ENCODE data around the gene ATP2C2.
"Not testable (repeated sequence)": the region's sequence is repeated elsewhere in the genome, so short reads cannot be mapped to it uniquely, and the experiment has no call there.

ATP2C2 gene

DNA sequence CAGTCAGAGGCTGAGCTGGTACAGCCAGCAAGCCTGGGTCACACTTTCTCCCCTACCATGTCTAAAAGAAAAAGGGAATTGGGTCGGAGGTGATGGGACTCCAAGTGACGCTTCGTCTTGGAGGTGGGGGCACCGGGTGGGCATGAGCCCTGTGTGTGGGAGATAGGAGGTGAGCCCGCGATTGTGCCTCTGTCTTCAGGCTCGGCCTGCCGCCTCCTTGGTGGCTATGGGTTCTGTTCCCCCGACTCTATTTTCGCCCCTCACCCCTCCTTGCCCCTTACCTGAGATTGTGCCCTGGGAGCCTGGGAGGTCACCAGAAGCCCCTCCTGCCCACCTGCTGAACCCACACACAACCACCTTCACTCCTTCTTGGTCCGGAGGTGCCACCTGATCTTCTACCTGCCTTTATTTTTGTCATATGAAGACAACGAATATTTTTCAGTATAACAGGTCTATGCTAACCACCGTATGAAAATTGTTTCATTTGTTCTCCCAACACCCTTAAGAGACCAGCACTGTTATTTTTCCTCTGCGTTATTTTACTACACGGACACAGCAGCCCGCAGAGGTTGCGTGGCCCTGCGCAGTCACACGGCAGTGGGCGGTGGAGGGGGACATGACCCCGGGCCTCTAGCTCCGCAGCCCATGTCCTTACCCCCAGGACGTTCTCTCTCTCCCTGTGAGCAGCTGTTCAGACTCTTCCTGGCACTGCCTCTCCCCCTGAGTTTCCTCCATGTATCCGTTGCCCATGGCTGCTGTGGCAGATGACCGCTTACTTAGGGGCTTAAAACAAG is 49.9 kb downstream of the ATP2C2 start:
- DNase-seq: no peak

DNA sequence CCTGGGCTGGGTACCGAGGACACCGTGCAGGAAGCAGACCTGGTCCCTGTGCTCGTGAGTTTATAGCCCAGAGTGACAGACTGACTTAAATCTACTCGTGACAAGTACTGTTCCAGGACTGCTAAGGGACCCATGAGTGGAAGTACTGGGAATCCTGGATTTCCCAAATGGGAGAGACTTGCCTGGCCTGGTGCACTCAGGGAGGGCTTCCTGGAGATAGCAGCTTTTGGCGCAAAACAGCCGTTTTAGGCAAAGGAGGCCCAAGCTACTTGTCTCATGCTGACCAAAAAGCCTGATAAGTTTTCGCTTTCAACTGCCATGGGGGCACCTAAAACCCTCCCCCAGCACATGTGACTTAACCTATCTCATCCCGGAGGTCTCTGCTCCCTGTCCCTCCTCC is 51.4 kb downstream of the ATP2C2 start:
- DNase-seq: no peak

DNA sequence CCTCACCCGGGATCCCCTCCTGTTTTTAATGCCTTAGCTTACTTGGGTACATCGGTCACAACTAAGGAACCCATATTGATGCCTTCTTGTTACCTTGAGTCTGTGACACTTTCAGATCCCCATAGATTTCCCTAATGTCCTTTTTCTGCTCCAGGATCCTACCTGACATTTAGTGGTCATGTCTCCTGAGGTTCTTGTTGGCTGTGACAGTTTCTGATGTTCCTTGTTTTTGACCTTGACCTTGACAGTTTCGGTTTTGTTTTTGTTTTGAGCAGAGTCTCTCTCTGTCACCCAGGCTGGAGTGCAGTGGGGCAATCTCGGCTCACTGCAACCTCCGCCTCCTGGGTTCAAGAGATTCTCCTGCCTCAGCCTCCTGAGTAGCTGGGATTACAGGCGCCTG is 52.2 kb downstream of the ATP2C2 start:
- DNase-seq: not testable (repeated sequence)

DNA sequence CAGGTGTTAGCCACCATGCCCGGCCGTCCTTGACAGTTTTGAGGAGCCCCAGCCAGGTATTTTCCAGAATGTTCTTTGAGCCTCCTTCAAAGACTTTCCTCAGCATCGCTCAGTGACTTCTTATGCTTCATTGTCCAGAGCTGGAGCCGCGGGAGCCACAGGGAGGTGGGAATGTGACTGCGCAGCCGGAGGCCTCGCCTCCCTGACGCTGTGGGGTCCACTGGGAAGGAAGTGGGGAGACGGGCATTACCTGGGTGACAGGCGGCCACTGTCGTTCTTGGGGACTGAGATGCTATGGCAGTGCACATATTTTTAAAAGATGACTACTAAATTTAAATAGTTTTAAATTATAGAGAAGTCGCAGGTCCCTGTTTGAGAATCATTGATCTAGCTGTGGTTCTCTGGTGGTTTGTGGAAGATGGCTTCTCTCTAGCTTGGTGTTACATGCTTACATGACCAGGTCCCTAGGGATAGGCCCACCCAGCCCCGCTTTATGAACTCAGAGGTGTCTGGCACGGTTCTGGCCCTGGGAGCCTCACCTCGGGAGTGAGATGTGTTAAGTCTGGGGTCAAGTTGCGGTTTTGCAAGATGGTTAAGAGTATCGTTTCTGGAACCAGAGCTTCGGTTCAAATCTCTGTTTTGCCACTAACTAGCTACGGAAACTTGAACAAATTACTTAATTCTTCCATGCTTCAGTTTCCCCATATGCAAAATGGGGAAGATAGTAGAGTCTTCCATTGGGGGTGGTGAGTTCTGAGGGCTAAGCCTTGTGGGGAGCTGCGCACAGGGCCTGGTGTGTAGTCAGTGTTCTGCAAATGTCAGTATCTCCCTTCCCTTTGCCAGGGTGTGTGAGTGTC is 53.0 kb downstream of the ATP2C2 start:
- DNase-seq: no peak

DNA sequence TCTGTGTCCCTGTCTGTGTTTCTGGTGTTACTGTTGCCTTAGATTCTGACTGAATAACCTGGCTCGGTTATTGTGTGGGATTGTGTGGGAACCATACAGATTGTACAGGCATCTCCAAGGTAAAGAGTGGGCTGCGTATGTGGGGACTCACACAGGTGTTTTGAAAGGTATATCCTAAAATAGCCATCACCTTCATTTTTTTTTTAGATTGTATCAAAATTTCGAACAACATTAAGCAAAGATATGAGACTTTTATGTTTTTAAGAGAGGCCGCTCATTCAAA is 53.5 kb downstream of the ATP2C2 start:
- no peak for DNase-seq

DNA sequence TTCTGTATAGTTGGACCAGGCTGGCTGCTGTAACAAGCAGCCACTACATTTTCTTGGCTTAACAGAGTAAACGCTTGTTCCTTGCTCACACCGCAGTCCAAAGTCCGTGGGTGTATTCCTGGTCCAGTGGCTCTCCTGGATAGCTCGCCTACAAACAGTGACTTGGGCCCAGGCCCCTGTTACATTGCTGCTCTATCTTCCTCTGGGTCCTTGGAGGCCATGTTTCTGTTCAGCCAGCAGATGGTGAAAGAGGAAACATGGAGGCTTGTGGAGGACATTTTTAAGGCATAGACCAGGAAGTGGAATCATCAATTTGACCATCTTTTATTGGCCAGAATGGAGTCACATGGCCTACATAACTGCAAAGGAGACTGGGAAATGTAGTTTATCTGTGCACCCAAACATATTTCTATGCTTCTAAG is 55.1 kb downstream of the ATP2C2 start:
- DNase-seq: peak in 1 of 51 donors; percentile 29

DNA sequence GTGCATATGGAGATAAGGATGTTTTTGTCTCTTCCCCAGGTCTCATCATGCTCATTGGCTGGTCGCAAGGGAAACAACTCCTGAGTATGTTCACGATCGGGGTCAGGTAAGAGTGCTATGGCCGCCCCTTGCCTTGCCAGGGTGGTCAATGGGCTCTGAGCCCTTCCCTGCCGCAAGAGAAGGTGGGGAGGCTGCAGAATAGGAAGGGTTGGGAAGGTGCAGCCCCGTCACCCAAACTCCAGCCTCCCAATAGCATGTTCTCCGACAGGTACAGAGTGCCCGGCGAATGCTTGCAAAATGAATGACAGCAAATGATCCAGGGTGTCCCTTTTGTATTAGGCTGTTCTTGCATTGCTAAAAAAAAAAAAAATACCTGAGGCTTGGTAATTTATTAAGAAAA is 57.4 kb downstream of the ATP2C2 start:
- DNase-seq: no peak

DNA sequence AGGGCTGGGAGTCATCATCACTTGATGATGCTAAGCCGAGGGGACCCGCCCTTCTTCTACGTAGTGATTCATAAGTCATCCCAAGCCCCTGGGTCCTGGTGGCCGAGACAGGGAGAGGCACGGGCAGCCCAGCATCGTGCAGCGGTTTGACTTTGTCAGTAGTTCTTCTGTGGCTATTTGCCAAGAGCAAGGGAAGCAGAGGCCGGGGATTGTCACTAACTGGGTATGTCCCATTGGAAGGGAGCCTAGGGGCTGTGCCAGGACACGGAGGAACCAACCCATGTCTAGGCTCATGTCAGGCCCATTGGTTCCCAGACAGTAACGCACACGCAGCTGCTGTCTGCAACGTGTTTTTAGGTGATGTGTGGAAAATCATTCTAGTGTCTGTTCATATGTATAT is 58.5 kb downstream of the ATP2C2 start:
- no peak for DNase-seq

DNA sequence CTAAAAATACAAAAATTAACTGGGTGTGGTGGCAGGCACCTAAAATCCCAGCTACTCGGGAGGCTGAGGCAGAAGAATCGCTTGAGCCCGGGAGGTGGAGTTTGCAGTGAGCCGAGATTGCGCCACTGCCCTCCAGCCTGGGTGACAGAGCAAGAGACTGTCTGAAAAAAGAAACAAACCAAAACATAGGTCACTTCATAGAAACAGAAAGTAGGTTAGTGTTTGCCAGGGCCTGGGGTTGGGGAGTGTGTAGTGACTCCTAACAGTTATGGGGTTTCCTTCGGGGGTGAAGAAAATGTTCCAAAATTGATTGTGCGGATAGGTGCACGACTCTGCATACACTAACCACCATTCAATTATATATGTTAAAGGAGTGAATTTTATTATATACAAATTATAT is 59.2 kb downstream of the ATP2C2 start:
- no peak for DNase-seq

DNA sequence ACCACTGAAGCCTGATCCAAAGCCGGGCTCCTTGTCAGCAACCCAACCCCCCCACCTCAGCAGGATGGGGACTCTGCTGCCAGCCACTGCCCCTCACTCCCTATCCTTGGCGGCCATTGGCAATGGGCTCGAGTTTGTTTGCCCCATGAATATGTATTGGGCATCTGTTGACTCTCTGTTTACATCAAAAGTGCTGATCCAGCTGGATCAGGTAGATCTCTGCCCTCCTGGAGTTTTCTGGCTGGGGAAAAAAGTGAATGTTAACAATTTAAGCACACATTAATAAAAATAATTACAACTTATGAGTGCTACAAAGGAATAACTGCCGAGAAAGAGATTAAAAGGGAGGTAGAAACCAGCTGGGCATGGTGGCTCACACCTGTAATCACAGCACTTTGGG is 62.5 kb downstream of the ATP2C2 start:
- DNase-seq: no peak

DNA sequence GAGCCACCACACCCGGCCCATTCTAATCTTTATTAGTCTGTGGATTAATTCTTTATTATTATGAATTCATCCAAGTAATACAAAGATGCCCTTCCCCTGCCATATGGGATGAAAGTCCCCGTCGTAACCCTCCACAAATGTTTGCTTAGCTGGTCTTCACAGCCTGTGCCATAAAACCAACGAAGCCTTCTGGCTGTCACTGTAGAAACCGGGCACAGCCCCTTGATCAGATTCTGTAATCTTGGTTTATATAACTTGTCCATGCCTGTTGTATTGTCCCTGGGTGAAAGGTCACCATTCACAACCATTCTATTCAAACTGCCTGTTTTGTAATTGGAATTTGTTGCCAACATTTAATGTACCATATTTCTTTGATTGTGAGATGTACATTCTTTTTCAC is 66.5 kb downstream of the ATP2C2 start:
- DNase-seq: no peak

DNA sequence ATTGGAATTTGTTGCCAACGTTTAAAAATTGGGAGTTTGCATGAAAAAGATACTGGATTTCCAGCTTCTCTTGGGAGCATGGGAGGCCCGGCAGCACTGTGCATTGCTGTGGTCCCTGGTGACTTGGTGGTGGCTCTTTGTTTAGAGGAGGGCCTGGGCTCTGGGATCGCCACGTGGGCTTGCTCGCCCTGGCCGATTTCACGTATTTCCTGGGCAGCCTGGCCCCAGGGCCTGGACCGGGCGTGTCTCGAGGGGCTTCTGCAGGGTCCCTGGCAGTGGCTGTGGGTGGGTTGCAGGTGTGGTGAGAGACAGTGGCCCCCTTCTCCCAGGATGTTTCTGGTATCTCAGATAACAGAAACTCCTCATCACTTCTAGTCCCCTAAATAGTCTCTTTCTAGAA is 67.9 kb downstream of the ATP2C2 start:
- no peak for DNase-seq

DNA sequence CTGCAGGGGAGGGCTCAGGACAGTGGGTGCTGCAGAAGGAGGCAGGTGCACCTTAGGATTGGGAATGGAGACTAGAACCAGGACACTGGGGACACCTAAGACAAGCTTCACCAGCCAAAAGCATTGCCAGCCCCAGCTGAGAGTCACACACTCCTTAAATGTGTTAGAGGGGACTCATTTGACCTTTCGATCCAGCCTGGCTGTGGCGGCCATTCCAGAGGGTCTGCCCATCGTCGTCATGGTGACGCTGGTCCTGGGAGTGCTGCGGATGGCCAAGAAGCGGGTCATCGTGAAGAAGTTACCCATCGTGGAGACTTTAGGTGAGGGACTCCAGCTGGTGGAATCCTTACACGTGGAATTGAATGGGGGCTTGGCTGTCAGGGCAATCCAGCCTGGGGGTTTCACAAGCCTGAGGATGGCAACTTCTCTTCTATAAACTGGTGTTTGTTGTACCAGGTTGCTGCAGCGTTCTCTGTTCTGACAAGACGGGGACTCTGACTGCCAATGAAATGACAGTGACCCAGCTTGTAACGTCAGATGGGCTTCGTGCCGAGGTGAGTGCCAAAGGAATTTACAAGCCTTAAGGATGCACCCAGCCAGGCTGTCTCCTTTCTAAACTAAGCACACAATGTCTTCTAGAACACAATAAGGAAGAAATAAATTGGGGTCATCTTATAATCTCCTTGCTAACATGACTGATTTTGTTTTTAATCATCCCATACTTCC is 70.8 kb downstream of the ATP2C2 start:
- DNase-seq: peak in 3 of 51 donors; percentile 4 to 20 (median 8)

DNA sequence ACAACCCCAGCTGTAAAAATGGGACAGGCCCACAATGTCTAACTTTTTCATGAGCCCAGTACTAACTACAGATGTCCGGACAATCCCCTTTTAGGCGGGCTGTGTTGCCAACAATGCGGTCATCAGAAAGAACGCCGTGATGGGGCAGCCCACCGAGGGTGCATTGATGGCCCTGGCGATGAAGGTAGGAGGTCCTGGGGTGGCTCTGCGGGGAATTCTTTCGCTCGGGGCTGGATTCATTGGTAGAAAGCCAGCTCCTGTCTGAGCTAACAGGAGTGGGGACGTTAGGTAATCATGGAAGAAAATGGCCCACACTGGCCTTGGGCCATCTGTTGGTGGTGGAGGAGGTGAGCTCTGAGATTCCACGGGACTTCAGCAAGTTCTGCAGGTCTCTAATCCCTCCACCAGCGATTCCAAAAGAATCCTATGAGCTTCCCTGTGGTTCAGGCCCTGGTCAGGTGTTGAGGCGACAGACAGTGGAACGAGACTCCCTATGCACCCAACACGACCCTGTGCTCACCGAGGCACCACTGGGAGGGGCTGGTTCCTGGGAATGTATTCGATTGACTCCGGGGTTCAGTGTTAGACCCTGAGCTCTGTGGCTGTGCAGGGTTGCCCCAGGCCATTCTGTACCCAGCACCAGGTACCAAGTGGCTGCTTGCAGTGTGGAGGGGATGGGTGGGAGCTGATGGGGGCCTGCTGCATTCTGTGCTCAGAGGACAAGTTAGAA is 74.2 kb downstream of the ATP2C2 start:
- no peak for DNase-seq

DNA sequence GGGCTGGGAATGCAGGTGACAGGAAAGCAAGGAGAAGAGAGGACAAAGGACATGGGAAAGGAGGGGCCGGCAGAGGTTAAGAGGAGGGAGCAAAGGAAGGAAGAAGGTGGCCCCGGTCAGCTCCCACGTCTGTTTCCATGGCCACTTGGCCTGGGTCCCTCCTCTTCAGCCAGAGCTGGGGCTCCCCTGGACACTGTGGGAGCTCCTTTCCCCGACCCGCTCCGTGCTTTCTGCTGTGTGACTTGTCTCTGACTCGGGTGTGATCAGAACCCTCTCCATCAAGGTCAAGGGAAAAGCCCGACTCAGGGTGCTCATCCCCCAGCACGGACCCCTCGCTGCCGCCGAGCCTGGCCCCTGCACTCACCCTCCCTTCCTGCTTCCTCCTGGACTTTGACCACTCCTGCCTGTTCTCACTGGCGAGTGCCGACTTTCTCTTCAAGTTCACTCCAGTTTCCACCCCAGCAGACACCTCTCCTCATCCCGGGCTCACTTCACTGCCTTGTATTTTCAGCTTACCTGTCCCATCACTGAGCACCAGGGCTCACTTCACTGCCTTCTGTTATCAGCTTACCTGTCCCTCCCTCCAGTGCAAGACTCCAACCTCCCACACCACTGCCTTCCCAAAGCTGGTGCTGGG is 74.9 kb downstream of the ATP2C2 start:
- DNase-seq: no peak

DNA sequence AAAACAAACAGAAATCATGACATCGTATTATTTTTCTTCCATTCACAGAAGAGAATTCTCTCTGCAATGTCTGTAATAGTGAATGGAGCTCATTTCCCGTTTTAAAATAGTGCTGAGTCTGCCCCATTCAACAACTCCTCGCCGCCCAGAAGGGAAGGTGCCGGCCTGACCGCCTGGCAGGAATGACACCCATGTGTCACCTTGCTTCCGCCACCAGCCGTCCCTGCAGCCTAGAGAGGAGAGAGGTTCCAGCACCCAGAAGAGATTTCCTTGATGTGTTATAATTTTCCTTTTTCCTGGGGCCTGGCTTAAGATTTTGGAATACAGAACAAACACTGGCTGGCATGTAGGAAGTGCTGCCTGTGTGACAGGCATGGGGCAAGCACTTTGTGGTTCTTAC is 76.1 kb downstream of the ATP2C2 start:
- no peak for DNase-seq

DNA sequence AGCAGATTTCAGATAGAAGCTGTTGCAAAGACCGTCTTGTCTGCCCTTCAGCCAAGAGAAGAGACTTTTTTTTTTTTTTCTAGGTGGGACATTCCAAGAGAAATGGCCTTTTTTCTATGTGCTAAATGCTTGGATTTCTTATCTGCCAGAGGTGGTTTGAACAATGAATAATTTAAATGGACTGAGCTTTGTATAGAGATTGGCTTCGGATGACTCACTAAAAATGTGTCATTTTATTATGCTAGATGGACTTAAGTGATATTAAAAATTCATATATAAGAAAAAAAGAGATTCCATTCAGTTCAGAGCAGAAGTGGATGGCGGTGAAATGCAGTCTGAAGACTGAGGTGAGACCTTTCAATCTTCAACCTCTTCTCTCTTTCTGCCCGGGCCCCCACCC is 77.7 kb downstream of the ATP2C2 start:
- no peak for DNase-seq

DNA sequence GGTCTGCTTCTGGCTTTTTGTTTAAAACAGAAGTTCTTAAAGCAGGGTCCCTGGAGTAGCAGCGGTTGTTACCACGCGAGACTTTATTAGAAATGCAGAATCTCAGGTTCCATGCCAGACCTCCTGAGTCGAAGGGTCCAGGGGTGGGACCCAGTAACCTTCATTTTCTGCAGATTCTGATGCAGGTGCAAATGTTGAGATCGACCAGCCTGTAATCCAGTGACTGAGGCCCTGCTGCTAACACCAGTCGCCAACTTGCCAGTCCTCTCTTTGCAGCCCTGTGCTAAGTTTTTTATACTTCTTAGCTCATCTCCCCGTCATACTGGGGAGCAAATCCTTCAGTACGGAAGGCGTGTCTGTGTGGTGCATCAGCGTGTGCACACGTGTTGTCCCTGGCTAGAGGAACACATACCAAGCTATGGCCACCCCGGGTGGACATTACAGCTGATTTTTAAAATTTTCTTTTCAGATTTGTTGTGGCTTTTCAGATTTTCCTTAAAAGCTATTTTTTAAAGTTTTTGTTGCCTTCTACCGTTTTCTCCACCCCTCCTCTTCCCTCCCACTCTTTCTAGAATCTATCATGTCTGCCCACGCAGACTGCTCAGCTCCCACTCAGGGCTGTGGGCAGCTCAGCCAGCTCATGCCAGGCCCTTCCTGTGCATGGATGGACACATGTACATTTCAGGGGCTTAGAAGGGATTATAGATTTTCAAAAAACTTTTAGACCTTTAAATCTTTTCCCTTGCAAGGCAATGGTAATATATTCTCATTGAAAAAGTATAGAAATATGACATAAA is 78.5 kb downstream of the ATP2C2 start:
- DNase-seq: no peak

DNA sequence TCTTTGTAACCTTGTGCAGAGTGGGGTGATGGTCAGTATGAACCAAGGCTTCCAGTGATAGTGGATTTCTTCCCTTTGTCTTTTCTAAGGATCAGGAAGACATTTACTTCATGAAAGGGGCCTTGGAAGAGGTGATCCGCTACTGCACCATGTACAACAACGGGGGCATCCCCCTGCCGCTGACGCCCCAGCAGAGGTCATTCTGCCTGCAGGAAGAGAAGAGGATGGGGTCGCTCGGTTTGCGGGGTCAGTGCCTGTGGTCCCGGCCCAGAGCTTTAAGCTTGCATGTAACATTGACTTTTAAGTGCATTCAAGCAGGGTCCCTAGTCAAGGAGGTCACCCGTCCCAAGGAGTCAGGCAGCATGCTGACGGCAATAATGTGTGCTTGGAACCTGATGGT is 80.1 kb downstream of the ATP2C2 start:
- no peak for DNase-seq

All from hypothalamus (tissue), 51 donors.